GM23338 (cell line): ENCODE data around the gene HIVEP3. TPM values are rescaled to one million over a fixed set of nuclear protein-coding genes. Genes with fewer than 3 reads are reported as not detected.

Source experiments
- ATAC-seq: fragments of 200-7000 bp; cut with Tn5 transposase; 3 replicates; pipeline ENCODE4 v1.9.1; 2020
- DNase-seq: peaks from one replicate; pipeline ENCODE4 v3.0.0-alpha.2; 2015; ENCODE audit warnings: low spot score
- H2AFZ ChIP-seq: fragments of 200-600 bp; sonication (generic); 2 replicates; pipeline ENCODE4 v1.8.0; 2016; ENCODE audit warnings: antibody characterized with exemption, mild to moderate bottlenecking, moderate library complexity
- H3F3A ChIP-seq: fragments of 200-600 bp; sonication (generic); replicated peaks from 2 replicates; pipeline ENCODE4 v1.8.0; 2017; ENCODE audit warnings: antibody characterized with exemption, mixed run types, low read depth
- H3K27ac ChIP-seq: fragments of 200-600 bp; sonication (generic); 2 replicates; pipeline ENCODE4 v1.6.1; 2016; ENCODE audit warnings: low read depth
- H3K27me3 ChIP-seq: fragments of 200-600 bp; sonication (generic); 2 replicates; pipeline ENCODE4 v1.8.0; 2016; ENCODE audit warnings: mild to moderate bottlenecking, mixed run types, moderate library complexity; ENCODE audit not compliant: insufficient read depth
- H3K36me3 ChIP-seq: fragments of 200-600 bp; sonication (generic); 2 replicates; pipeline ENCODE4 v1.8.0; 2016; ENCODE audit warnings: mild to moderate bottlenecking; ENCODE audit not compliant: insufficient read depth
- H3K4me1 ChIP-seq: fragments of 200-600 bp; sonication (generic); 2 replicates; pipeline ENCODE4 v1.8.0; 2016; ENCODE audit warnings: mild to moderate bottlenecking, moderate library complexity; ENCODE audit not compliant: insufficient read depth
- H3K4me2 ChIP-seq: fragments of 200-600 bp; sonication (generic); 2 replicates; pipeline ENCODE4 v1.7.1; 2017; ENCODE audit warnings: mixed run types
- H3K4me3 ChIP-seq: fragments of 200-600 bp; sonication (generic); 2 replicates; pipeline ENCODE4 v1.6.1; 2016; ENCODE audit warnings: mixed run types
- H3K79me2 ChIP-seq: fragments of 200-600 bp; sonication (generic); replicated peaks from 2 replicates; pipeline ENCODE4 v1.8.0; 2017; ENCODE audit warnings: mild to moderate bottlenecking; ENCODE audit not compliant: insufficient read depth
- H3K9me2 ChIP-seq: fragments of 200-600 bp; sonication (generic); 2 replicates; pipeline ENCODE4 v1.8.0; 2017; ENCODE audit not compliant: insufficient read depth
- H4K20me1 ChIP-seq: fragments of 200-600 bp; sonication (generic); replicated peaks from 2 replicates; pipeline ENCODE4 v1.8.0; 2017; ENCODE audit warnings: mild to moderate bottlenecking; ENCODE audit not compliant: insufficient read depth
- H3K27ac Mint-ChIP-seq: 2 replicates; pipeline ENCODE4 v1.8.0; 2020; ENCODE audit warnings: inconsistent platforms, mild to moderate bottlenecking, moderate library complexity, mixed read lengths
- H3K27me3 Mint-ChIP-seq: 3 replicates; pipeline ENCODE4 v1.8.0; 2022; ENCODE audit warnings: low read depth, mild to moderate bottlenecking, moderate library complexity, mixed read lengths, inconsistent platforms; ENCODE audit not compliant: insufficient read depth, poor library complexity
- H3K36me3 Mint-ChIP-seq: 3 replicates; pipeline ENCODE4 v1.8.0; 2021; ENCODE audit warnings: low read depth, mild to moderate bottlenecking, inconsistent platforms, moderate library complexity, mixed read lengths
- H3K4me1 Mint-ChIP-seq: 3 replicates; pipeline ENCODE4 v1.8.0; 2020; ENCODE audit warnings: mild to moderate bottlenecking, inconsistent platforms, mixed read lengths
- H3K4me3 Mint-ChIP-seq: 3 replicates; pipeline ENCODE4 v1.8.0; 2021; ENCODE audit warnings: moderate library complexity, mild to moderate bottlenecking, inconsistent platforms, mixed read lengths
- H3K9me3 Mint-ChIP-seq: 3 replicates; pipeline ENCODE4 v1.8.0; 2020; ENCODE audit warnings: moderate library complexity, mild to moderate bottlenecking, inconsistent platforms, mixed read lengths
- NANOG ChIP-seq: IDR thresholded peaks from 2 replicates; pipeline ENCODE4 v1.6.1; 2016; ENCODE audit warnings: antibody characterized with exemption, borderline replicate concordance
- STAT1 ChIP-seq: IDR thresholded peaks from one replicate; pipeline ENCODE4 v1.6.1; 2016; ENCODE audit warnings: antibody characterized with exemption; ENCODE audit not compliant: unreplicated experiment
- ZNF114 ChIP-seq: fragments of 250-450 bp; sonication (Bioruptor Pico); IDR thresholded peaks from 2 replicates; pipeline ENCODE4 v1.5.0; 2020; ENCODE audit warnings: mild to moderate bottlenecking, moderate library complexity
- polyA plus RNA-seq: library from polyadenylated mRNA; unstranded; fragments of >200 nt; fragmentation: Nextera tagmentation; extraction: Ambion mirVana; gene quantifications from 2 replicates; pipeline ENCODE4 v1.2.1, GENCODE V29; 2016
- total RNA-seq: library from RNA; depleted of rRNA; stranded (reverse); fragments of >200 nt; shearing (Covaris generic); gene quantifications from 2 replicates; pipeline ENCODE4 v1.2.3, GENCODE V29; 2014
- TF ChIP-seq, protein P1 (sequence below), 2 experiments: fragments of 200-600 bp in 1 of 2; sonication (generic) in 1 of 2; conservative IDR thresholded peaks; 2 replicates each; pipeline versions ENCODE4 v1.5.1 to v1.6.1; 2016 to 2017; ENCODE audit warnings: antibody characterized with exemption in 2 of 2, low read depth in 2 of 2, mild to moderate bottlenecking in 2 of 2, moderate library complexity in 1 of 2
- TF ChIP-seq, protein P2 (sequence below): IDR thresholded peaks from one replicate; pipeline ENCODE4 v1.6.1; 2018; ENCODE audit warnings: antibody characterized with exemption; ENCODE audit not compliant: unreplicated experiment
- TF ChIP-seq, protein P3 (sequence below): fragments of 250-450 bp; sonication (Bioruptor Pico); IDR thresholded peaks from 2 replicates; pipeline ENCODE4 v1.5.0; 2020; ENCODE audit warnings: mild to moderate bottlenecking, moderate library complexity
- TF ChIP-seq, protein P4 (sequence below): IDR thresholded peaks from 2 replicates; pipeline ENCODE4 v1.6.1; 2016; ENCODE audit warnings: antibody characterized with exemption

The HIVEP3 gene
- total and polyA plus RNA-seq, 2 experiments from 2014 or later = 0.14 to 0.24 TPM

DNA sequence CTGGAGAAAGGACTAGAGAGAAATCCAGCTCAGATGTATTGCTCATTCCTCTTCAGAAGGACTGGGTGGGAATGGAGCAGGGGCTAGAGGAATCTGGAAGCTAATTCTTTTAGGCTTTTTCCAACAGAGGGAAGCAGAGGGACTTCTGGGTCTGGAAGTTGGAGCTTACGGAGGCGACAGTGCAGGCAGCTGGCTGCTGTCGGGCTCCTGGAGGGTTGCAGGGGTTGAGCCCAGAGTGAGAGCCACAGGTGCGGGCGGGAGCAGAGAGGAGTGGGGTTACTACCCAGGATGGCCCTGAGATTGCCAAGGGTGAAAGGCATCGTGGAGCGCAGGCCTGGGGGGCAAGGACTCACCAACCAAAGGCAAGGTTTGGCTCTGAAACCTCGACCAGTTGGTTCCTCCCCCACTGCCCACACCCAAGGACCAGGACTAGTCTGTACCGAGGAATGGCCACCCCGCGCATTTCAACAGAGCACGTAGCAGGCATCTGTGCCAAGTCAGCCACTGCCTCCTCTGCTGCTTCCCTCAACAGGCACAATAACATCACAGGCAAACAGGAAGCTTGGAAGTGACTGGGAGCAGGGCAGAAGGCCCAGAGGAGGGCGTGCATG, 411.5 kb downstream of the HIVEP3 start:
- no peaks in the 10 kb centered on the region; the same call in 2 of the 3 replicates for H3K9me3 Mint-ChIP-seq
- Histone ChIP-seq H3K4me2 (no peak overlapping the region), H3K36me3 (no peaks in the 10 kb centered on the region), H3K27me3 (no peaks in the 10 kb centered on the region), H3K27ac (no peak overlapping the region), H3K9me2 (no peaks in the 10 kb centered on the region; the same call in 1 of the 2 replicates), H3K4me3 (no peak overlapping the region), H3K79me2 (no peaks in the 10 kb centered on the region), H3K4me1 (no peaks in the 10 kb centered on the region), H4K20me1 (no peaks in the 10 kb centered on the region), H3F3A (no peaks in the 10 kb centered on the region), H2AFZ (peak overlapping the region; percentile 85)
- TF ChIP-seq ZNF114 = no peak
- TF ChIP-seq, protein P1, sequence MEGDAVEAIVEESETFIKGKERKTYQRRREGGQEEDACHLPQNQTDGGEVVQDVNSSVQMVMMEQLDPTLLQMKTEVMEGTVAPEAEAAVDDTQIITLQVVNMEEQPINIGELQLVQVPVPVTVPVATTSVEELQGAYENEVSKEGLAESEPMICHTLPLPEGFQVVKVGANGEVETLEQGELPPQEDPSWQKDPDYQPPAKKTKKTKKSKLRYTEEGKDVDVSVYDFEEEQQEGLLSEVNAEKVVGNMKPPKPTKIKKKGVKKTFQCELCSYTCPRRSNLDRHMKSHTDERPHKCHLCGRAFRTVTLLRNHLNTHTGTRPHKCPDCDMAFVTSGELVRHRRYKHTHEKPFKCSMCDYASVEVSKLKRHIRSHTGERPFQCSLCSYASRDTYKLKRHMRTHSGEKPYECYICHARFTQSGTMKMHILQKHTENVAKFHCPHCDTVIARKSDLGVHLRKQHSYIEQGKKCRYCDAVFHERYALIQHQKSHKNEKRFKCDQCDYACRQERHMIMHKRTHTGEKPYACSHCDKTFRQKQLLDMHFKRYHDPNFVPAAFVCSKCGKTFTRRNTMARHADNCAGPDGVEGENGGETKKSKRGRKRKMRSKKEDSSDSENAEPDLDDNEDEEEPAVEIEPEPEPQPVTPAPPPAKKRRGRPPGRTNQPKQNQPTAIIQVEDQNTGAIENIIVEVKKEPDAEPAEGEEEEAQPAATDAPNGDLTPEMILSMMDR (conservative IDR thresholded peaks at IDR 0.05; ENCODE audit: low read depth in 2 of 2) = no peak
- TF ChIP-seq, protein P2, sequence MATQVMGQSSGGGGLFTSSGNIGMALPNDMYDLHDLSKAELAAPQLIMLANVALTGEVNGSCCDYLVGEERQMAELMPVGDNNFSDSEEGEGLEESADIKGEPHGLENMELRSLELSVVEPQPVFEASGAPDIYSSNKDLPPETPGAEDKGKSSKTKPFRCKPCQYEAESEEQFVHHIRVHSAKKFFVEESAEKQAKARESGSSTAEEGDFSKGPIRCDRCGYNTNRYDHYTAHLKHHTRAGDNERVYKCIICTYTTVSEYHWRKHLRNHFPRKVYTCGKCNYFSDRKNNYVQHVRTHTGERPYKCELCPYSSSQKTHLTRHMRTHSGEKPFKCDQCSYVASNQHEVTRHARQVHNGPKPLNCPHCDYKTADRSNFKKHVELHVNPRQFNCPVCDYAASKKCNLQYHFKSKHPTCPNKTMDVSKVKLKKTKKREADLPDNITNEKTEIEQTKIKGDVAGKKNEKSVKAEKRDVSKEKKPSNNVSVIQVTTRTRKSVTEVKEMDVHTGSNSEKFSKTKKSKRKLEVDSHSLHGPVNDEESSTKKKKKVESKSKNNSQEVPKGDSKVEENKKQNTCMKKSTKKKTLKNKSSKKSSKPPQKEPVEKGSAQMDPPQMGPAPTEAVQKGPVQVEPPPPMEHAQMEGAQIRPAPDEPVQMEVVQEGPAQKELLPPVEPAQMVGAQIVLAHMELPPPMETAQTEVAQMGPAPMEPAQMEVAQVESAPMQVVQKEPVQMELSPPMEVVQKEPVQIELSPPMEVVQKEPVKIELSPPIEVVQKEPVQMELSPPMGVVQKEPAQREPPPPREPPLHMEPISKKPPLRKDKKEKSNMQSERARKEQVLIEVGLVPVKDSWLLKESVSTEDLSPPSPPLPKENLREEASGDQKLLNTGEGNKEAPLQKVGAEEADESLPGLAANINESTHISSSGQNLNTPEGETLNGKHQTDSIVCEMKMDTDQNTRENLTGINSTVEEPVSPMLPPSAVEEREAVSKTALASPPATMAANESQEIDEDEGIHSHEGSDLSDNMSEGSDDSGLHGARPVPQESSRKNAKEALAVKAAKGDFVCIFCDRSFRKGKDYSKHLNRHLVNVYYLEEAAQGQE = no peak
- TF ChIP-seq, protein P3, sequence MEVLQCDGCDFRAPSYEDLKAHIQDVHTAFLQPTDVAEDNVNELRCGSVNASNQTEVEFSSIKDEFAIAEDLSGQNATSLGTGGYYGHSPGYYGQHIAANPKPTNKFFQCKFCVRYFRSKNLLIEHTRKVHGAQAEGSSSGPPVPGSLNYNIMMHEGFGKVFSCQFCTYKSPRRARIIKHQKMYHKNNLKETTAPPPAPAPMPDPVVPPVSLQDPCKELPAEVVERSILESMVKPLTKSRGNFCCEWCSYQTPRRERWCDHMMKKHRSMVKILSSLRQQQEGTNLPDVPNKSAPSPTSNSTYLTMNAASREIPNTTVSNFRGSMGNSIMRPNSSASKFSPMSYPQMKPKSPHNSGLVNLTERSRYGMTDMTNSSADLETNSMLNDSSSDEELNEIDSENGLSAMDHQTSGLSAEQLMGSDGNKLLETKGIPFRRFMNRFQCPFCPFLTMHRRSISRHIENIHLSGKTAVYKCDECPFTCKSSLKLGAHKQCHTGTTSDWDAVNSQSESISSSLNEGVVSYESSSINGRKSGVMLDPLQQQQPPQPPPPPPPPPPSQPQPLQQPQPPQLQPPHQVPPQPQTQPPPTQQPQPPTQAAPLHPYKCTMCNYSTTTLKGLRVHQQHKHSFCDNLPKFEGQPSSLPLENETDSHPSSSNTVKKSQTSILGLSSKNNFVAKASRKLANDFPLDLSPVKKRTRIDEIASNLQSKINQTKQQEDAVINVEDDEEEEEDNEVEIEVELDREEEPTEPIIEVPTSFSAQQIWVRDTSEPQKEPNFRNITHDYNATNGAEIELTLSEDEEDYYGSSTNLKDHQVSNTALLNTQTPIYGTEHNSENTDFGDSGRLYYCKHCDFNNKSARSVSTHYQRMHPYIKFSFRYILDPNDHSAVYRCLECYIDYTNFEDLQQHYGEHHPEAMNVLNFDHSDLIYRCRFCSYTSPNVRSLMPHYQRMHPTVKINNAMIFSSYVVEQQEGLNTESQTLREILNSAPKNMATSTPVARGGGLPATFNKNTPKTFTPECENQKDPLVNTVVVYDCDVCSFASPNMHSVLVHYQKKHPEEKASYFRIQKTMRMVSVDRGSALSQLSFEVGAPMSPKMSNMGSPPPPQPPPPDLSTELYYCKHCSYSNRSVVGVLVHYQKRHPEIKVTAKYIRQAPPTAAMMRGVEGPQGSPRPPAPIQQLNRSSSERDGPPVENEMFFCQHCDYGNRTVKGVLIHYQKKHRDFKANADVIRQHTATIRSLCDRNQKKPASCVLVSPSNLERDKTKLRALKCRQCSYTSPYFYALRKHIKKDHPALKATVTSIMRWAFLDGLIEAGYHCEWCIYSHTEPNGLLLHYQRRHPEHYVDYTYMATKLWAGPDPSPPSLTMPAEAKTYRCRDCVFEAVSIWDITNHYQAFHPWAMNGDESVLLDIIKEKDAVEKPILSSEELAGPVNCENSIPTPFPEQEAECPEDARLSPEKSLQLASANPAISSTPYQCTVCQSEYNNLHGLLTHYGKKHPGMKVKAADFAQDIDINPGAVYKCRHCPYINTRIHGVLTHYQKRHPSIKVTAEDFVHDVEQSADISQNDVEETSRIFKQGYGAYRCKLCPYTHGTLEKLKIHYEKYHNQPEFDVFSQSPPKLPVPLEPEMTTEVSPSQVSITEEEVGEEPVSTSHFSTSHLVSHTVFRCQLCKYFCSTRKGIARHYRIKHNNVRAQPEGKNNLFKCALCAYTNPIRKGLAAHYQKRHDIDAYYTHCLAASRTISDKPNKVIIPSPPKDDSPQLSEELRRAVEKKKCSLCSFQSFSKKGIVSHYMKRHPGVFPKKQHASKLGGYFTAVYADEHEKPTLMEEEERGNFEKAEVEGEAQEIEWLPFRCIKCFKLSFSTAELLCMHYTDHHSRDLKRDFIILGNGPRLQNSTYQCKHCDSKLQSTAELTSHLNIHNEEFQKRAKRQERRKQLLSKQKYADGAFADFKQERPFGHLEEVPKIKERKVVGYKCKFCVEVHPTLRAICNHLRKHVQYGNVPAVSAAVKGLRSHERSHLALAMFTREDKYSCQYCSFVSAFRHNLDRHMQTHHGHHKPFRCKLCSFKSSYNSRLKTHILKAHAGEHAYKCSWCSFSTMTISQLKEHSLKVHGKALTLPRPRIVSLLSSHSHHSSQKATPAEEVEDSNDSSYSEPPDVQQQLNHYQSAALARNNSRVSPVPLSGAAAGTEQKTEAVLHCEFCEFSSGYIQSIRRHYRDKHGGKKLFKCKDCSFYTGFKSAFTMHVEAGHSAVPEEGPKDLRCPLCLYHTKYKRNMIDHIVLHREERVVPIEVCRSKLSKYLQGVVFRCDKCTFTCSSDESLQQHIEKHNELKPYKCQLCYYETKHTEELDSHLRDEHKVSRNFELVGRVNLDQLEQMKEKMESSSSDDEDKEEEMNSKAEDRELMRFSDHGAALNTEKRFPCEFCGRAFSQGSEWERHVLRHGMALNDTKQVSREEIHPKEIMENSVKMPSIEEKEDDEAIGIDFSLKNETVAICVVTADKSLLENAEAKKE (CRISPR knock-in tag) = no peak
- TF ChIP-seq, protein P4, sequence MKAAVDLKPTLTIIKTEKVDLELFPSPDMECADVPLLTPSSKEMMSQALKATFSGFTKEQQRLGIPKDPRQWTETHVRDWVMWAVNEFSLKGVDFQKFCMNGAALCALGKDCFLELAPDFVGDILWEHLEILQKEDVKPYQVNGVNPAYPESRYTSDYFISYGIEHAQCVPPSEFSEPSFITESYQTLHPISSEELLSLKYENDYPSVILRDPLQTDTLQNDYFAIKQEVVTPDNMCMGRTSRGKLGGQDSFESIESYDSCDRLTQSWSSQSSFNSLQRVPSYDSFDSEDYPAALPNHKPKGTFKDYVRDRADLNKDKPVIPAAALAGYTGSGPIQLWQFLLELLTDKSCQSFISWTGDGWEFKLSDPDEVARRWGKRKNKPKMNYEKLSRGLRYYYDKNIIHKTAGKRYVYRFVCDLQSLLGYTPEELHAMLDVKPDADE = no peak
- TF ChIP-seq NANOG = no peak
- no peak for TF ChIP-seq STAT1
- H3K4me3 Mint-ChIP-seq = no peak overlapping the region
- ATAC-seq = peak; percentile 70
- no peaks in the 10 kb centered on the region; the same call in 2 of the 3 replicates for H3K36me3 Mint-ChIP-seq
- H3K27ac Mint-ChIP-seq = no peak overlapping the region
- peak; percentile 42 for DNase-seq
- peaks cover 19% of the 10 kb centered on the region for H3K4me1 Mint-ChIP-seq
- peaks cover 13% of the 10 kb centered on the region for H3K27me3 Mint-ChIP-seq
